ENCODE data around the gene LRRC56. TPM values are rescaled to one million over a fixed set of nuclear protein-coding genes. Genes with fewer than 3 reads are reported as not detected.

Gene LRRC56
- polyA plus RNA-seq, 1 experiment: 1.5 TPM

DNA sequence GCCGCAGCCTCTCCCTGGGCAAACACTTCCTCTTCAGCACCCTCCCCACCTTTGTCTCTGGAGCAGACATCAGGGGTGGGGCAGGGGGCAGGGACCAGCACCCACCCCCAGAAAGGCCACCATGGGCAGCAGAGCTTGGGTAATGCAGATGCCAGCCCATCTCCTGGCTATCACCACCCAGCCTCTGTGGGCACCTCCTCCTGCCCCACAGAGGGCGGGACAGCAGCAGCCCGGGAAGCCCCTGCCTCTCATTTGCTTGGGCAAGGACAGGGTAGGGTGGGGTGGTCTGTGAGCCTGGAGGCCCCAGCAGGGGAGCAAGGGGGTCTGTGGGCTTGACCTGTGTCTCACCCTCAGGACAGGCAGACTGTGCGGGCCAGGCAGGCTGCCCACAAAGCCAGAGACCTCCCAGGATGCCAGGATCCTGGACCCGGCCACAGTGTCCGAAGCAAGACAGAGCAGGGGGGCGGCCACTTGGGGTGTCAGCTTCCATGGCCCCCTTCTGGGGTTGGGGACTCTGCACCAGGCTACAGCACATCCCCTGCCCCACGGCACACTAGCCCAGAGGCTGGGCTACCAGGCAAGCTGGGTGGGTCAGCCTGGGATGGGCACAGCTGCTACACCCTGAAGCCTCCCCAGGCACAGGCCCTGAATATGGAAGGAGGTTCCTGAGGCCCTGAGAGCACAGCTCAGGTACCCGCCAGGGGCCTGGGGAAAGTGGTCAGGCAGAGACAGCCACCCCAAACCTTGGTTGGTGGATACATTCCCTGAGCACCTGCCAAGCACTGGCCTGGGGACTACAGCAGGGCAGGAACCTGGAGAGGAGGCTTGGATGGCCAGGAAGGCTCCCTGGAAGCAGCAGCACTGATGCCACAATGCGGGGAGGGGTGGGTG is 34.8 kb upstream of the LRRC56 start:
- H3K4me3 ChIP-seq (ENCODE audit: low read depth, low read length): no peak overlapping the region

GRCh38 chr11:503179-503981 is 33.9 kb upstream of the LRRC56 start:
- Histone ChIP-seq H3K4me3 (ENCODE audit: low read depth, low read length) (peak overlapping the region; percentile 53), H3K36me3 (ENCODE audit: control insufficient read depth, insufficient read depth, low read length) (peaks cover 34% of the 10 kb centered on the region), H3K27me3 (ENCODE audit: control insufficient read depth, insufficient read depth, low read length) (no peaks in the 10 kb centered on the region)
- DNase-seq (ENCODE audit: low read depth): no peak
- TF ChIP-seq, protein P1, sequence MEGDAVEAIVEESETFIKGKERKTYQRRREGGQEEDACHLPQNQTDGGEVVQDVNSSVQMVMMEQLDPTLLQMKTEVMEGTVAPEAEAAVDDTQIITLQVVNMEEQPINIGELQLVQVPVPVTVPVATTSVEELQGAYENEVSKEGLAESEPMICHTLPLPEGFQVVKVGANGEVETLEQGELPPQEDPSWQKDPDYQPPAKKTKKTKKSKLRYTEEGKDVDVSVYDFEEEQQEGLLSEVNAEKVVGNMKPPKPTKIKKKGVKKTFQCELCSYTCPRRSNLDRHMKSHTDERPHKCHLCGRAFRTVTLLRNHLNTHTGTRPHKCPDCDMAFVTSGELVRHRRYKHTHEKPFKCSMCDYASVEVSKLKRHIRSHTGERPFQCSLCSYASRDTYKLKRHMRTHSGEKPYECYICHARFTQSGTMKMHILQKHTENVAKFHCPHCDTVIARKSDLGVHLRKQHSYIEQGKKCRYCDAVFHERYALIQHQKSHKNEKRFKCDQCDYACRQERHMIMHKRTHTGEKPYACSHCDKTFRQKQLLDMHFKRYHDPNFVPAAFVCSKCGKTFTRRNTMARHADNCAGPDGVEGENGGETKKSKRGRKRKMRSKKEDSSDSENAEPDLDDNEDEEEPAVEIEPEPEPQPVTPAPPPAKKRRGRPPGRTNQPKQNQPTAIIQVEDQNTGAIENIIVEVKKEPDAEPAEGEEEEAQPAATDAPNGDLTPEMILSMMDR (IDR thresholded peaks at IDR 0.05; ENCODE audit: insufficient read depth, low read depth, low read length): no peak
- ChIA-PET CTCF (interaction anchor here (0.6 to 1.0 kb wide), 3 partner anchors 15 to 34 kb away, joined by 3 read pairs; no protein-coding TSS in a partner anchor), POLR2A (no interaction called here)

More for the DNA sequence above, 34.8 kb upstream of the LRRC56 start:
- ChIA-PET POLR2A (no interaction called here), CTCF (interaction anchor here (0.6 to 0.7 kb wide), 2 partner anchors 23 to 54 kb away, joined by 3 to 4 read pairs; no protein-coding TSS in a partner anchor)
- Histone ChIP-seq H3K36me3 (ENCODE audit: control insufficient read depth, insufficient read depth, low read length) (peaks cover 43% of the 10 kb centered on the region), H3K27me3 (ENCODE audit: control insufficient read depth, insufficient read depth, low read length) (no peaks in the 10 kb centered on the region)
- DNase-seq (ENCODE audit: low read depth): no peak
- TF ChIP-seq, protein P1 (IDR thresholded peaks at IDR 0.05; ENCODE audit: insufficient read depth, low read depth, low read length): no peak

DNA sequence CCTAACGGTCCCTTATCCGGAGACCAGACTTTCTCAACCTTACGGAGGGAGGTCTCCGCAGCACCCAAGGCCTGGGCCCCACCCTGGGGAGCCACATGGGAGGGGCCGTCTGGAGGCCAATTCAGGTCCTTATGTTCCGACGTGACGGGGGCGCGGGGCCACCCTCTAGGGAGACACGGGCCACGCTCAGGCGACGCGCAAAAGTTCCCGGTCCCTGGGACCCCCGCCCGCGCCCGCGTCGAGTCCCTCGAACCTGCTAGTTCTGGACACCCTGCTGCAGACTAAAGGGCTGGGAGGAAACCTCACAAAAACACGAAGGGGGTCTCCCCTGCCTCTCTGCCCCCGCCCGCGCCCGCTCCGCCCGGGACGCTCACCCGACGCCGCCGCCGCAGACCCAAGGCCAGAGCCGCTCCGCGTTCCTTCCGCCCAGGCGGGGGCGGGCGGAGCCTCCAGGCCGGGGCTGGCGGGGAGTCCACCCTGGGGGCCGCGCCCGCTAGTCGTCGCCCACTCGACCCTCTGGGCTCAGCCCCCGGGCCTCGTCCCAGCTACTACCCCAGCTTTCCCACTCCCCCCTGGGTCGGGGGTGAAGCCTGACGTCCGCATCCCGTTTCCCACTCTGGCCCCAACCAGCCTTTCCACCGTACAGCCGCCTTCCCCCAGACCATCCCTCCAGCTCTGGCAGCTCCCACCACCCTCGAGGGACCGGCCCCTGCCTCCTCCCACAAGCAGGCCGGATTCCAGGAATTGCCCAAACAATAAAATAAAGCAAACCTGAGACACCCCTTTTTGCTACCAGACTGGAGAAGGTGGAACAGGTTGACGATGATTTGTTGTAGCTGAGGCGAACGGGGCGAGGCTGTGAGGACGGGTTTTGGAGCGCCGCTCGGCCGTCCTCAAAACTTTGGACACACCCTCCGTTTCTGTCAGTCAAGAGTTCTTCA is 33.0 kb upstream of the LRRC56 start:
- POLR2A ChIA-PET: no interaction called here
- TF ChIP-seq, protein P1 (IDR thresholded peaks at IDR 0.05; ENCODE audit: insufficient read depth, low read depth, low read length): no peak
- H3K36me3 ChIP-seq (ENCODE audit: control insufficient read depth, insufficient read depth, low read length): peaks cover 26% of the 10 kb centered on the region
- no peak for DNase-seq (ENCODE audit: low read depth)
- H3K4me3 ChIP-seq (ENCODE audit: low read depth, low read length): peak overlapping the region; percentile 53
- CTCF ChIA-PET: interaction anchor here (1.0 to 1.3 kb wide), 2 partner anchors 35 to 195 kb away, joined by 3 read pairs; no protein-coding TSS in a partner anchor
- H3K27me3 ChIP-seq (ENCODE audit: control insufficient read depth, insufficient read depth, low read length): no peaks in the 10 kb centered on the region

DNA sequence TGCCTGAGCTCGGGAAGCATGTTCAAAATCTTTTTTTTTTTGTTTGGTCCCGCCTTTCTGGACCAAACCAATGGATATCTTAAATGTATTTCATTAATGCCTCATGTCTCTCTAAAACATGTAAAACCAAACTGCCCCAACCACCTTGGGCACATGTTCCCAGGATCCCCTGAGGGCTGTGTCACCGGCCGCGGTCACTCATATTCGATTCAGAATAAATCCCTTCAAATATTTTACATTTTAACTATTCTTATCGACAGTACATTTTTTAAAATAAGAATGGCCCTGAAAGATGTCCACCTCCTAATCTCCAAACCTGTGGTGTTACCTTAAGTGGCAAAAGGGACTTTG is 32.4 kb upstream of the LRRC56 start:
- Histone ChIP-seq H3K36me3 (ENCODE audit: control insufficient read depth, insufficient read depth, low read length) (peaks cover 20% of the 10 kb centered on the region), H3K27me3 (ENCODE audit: control insufficient read depth, insufficient read depth, low read length) (no peaks in the 10 kb centered on the region), H3K4me3 (ENCODE audit: low read depth, low read length) (peak overlapping the region; percentile 53)
- POLR2A ChIA-PET: no interaction called here
- no peak for DNase-seq (ENCODE audit: low read depth)
- TF ChIP-seq, protein P1 (IDR thresholded peaks at IDR 0.05; ENCODE audit: insufficient read depth, low read depth, low read length): no peak
- CTCF ChIA-PET: interaction anchor here (1.3 kb wide), 1 partner anchor 196 kb away, joined by 3 read pairs; no protein-coding TSS in a partner anchor

Measured in BJ (cell line).